ENCODE measurements around the gene KRT6C. TPM values are rescaled to one million over a fixed set of nuclear protein-coding genes. Genes with fewer than 3 reads are reported as not detected.
A peak's percentile ranks its signal among the peaks of the same experiment; 100 is the strongest.

KRT6C gene
- total RNA-seq, 1 donor from 2014 or later, result not detected

GRCh38 chr12:52498946-52499345 lies 25.3 kb upstream of the KRT6C start:
- Mint-ChIP-seq H3K4me3 (ENCODE audit: unreplicated experiment) (no peak overlapping the region), H3K4me1 (ENCODE audit: low read depth) (peaks cover 51% of the 10 kb centered on the region), H3K27ac (ENCODE audit: unreplicated experiment) (no peak overlapping the region), H3K36me3 (ENCODE audit: low read depth) (peaks cover 2% of the 10 kb centered on the region), H3K9me3 (ENCODE audit: low read depth) (peaks cover 20% of the 10 kb centered on the region), H3K27me3 (ENCODE audit: low read depth) (peaks cover 20% of the 10 kb centered on the region)
- no peak for DNase-seq (ENCODE audit: low spot score)
- TF ChIP-seq CTCF (IDR thresholded peaks at IDR 0.05), result no peak

DNA sequence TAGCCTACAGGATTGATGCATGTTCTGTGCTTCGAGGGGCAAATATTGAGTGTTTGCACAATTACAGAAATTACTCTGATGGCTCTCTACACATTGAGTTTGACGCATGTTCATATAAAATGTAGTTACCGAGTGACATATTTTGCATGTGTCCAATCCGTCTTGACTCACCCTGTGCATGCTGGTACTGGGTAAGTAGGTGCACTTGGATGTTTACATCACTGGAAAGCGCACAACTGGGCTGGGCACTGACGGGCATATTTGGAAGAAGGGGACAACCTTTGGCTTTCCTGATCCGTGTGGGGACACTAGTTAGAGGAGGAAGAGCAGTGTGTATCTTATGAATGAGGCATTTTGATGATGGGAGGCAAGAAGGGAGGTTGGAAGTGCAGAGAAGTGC lies 24.4 kb upstream of the KRT6C start:
- no peaks in the 10 kb centered on the region for H3K36me3 Mint-ChIP-seq (ENCODE audit: low read depth)
- H3K4me3 Mint-ChIP-seq (ENCODE audit: unreplicated experiment), result no peak overlapping the region
- H3K4me1 Mint-ChIP-seq (ENCODE audit: low read depth), result peaks cover 53% of the 10 kb centered on the region
- TF ChIP-seq CTCF (IDR thresholded peaks at IDR 0.05), result no peak
- DNase-seq (ENCODE audit: low spot score), result no peak
- no peak overlapping the region for H3K27ac Mint-ChIP-seq (ENCODE audit: unreplicated experiment)
- peaks cover 24% of the 10 kb centered on the region for H3K27me3 Mint-ChIP-seq (ENCODE audit: low read depth)
- peaks cover 17% of the 10 kb centered on the region for H3K9me3 Mint-ChIP-seq (ENCODE audit: low read depth)

- H3K27me3 Mint-ChIP-seq (ENCODE audit: low read depth), result peaks cover 30% of the 10 kb centered on the region
- no peak for DNase-seq (ENCODE audit: low spot score)
- TF ChIP-seq CTCF (IDR thresholded peaks at IDR 0.05), result no peak
- no peak overlapping the region for H3K4me3 Mint-ChIP-seq (ENCODE audit: unreplicated experiment)
- H3K9me3 Mint-ChIP-seq (ENCODE audit: low read depth), result peaks cover 10% of the 10 kb centered on the region
- H3K4me1 Mint-ChIP-seq (ENCODE audit: low read depth), result peaks cover 52% of the 10 kb centered on the region
- no peaks in the 10 kb centered on the region for H3K36me3 Mint-ChIP-seq (ENCODE audit: low read depth)
- peak overlapping the region; percentile 25 for H3K27ac Mint-ChIP-seq (ENCODE audit: unreplicated experiment)
Observed at GRCh38 chr12:52496590-52497071, 23.0 kb upstream of the KRT6C start.

DNA sequence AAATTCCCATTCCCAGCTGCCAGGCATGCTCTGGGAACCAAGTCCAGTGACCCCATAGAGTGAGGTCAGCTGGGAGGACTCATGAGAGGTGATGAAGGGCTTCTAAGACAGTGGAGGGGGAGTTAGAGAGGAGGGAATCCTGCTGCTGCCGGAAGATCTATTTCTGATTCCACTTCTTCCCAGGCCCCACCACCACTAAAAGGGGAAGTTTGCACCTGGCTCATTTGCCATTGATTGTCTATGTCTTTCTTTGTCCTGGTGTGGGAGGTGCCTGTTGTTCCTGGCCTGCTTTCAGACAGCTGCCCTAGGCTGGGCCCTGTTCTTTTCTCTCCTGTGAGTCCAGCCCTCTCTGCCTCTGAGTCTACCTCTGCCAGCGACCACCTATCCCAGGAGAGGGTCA lies 22.4 kb upstream of the KRT6C start:
- DNase-seq (ENCODE audit: low spot score), result no peak
- Mint-ChIP-seq H3K27ac (ENCODE audit: unreplicated experiment) (peak overlapping the region; percentile 53), H3K4me3 (ENCODE audit: unreplicated experiment) (no peak overlapping the region), H3K36me3 (ENCODE audit: low read depth) (no peaks in the 10 kb centered on the region), H3K4me1 (ENCODE audit: low read depth) (peaks cover 48% of the 10 kb centered on the region), H3K27me3 (ENCODE audit: low read depth) (peaks cover 36% of the 10 kb centered on the region), H3K9me3 (ENCODE audit: low read depth) (peaks cover 8% of the 10 kb centered on the region)
- TF ChIP-seq CTCF (IDR thresholded peaks at IDR 0.05), result no peak

- H3K9me3 Mint-ChIP-seq (ENCODE audit: low read depth), result peaks cover 4% of the 10 kb centered on the region
- TF ChIP-seq CTCF (IDR thresholded peaks at IDR 0.05), result no peak
- no peaks in the 10 kb centered on the region for H3K36me3 Mint-ChIP-seq (ENCODE audit: low read depth)
- H3K27me3 Mint-ChIP-seq (ENCODE audit: low read depth), result peaks cover 41% of the 10 kb centered on the region
- peaks cover 42% of the 10 kb centered on the region for H3K4me1 Mint-ChIP-seq (ENCODE audit: low read depth)
- H3K4me3 Mint-ChIP-seq (ENCODE audit: unreplicated experiment), result no peak overlapping the region
- DNase-seq (ENCODE audit: low spot score), result no peak
- no peak overlapping the region for H3K27ac Mint-ChIP-seq (ENCODE audit: unreplicated experiment)
Observed at GRCh38 chr12:52495389-52495788, 21.8 kb upstream of the KRT6C start.

Data from chondrocyte (in vitro differentiated cells).